Measurements from ENCODE around the gene QKI.

Gene QKI

GRCh38 chr6:163414117-163414945 lies at the start of gene QKI (continued):
- no peak for TF ChIP-seq ZNF610 (tag by site-specific recombination; IDR thresholded peaks at IDR 0.05; ENCODE audit: borderline replicate concordance)
- TF ChIP-seq, protein P1, sequence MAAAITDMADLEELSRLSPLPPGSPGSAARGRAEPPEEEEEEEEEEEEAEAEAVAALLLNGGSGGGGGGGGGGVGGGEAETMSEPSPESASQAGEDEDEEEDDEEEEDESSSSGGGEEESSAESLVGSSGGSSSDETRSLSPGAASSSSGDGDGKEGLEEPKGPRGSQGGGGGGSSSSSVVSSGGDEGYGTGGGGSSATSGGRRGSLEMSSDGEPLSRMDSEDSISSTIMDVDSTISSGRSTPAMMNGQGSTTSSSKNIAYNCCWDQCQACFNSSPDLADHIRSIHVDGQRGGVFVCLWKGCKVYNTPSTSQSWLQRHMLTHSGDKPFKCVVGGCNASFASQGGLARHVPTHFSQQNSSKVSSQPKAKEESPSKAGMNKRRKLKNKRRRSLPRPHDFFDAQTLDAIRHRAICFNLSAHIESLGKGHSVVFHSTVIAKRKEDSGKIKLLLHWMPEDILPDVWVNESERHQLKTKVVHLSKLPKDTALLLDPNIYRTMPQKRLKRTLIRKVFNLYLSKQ (tag by site-specific recombination; IDR thresholded peaks at IDR 0.05; ENCODE audit: borderline replicate concordance), result no peak
- TF ChIP-seq KLF9 (tag by site-specific recombination; IDR thresholded peaks at IDR 0.05; ENCODE audit: low read depth), result no peak
- TF ChIP-seq ZBTB20 (tag by site-specific recombination; IDR thresholded peaks at IDR 0.05), result no peak
- no peak; the same call in 1 of the 2 replicates for TF ChIP-seq KLF10 (tag by site-specific recombination; IDR thresholded peaks at IDR 0.05)
- no peak for TF ChIP-seq MYNN (tag by site-specific recombination; IDR thresholded peaks at IDR 0.05; ENCODE audit: borderline replicate concordance)
- TF ChIP-seq KLF1 (tag by site-specific recombination; IDR thresholded peaks at IDR 0.05), result no peak
- TF ChIP-seq, protein P2, sequence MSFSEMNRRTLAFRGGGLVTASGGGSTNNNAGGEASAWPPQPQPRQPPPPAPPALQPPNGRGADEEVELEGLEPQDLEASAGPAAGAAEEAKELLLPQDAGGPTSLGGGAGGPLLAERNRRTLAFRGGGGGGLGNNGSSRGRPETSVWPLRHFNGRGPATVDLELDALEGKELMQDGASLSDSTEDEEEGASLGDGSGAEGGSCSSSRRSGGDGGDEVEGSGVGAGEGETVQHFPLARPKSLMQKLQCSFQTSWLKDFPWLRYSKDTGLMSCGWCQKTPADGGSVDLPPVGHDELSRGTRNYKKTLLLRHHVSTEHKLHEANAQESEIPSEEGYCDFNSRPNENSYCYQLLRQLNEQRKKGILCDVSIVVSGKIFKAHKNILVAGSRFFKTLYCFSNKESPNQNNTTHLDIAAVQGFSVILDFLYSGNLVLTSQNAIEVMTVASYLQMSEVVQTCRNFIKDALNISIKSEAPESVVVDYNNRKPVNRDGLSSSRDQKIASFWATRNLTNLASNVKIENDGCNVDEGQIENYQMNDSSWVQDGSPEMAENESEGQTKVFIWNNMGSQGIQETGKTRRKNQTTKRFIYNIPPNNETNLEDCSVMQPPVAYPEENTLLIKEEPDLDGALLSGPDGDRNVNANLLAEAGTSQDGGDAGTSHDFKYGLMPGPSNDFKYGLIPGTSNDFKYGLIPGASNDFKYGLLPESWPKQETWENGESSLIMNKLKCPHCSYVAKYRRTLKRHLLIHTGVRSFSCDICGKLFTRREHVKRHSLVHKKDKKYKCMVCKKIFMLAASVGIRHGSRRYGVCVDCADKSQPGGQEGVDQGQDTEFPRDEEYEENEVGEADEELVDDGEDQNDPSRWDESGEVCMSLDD (tag by site-specific recombination; IDR thresholded peaks at IDR 0.05), result peak; percentile 50; the same call in 1 of the 2 replicates
- TF ChIP-seq ZNF48 (tag by site-specific recombination; IDR thresholded peaks at IDR 0.05), result no peak
- no peak for TF ChIP-seq ZNF350 (tag by site-specific recombination; IDR thresholded peaks at IDR 0.05)
- TF ChIP-seq ZNF398 (tag by site-specific recombination; IDR thresholded peaks at IDR 0.05), result no peak
- TF ChIP-seq ZNF555 (tag by site-specific recombination; conservative IDR thresholded peaks at IDR 0.05), result no peak
- no peak for TF ChIP-seq ZNF138 (tag by site-specific recombination; IDR thresholded peaks at IDR 0.05; ENCODE audit: borderline replicate concordance)
- no peak for TF ChIP-seq ZNF707 (tag by site-specific recombination; IDR thresholded peaks at IDR 0.05)
- TF ChIP-seq ZNF658 (tag by site-specific recombination; IDR thresholded peaks at IDR 0.05), result no peak
- no peak for TF ChIP-seq GLIS1 (tag by site-specific recombination; IDR thresholded peaks at IDR 0.05)
- TF ChIP-seq, protein P3, sequence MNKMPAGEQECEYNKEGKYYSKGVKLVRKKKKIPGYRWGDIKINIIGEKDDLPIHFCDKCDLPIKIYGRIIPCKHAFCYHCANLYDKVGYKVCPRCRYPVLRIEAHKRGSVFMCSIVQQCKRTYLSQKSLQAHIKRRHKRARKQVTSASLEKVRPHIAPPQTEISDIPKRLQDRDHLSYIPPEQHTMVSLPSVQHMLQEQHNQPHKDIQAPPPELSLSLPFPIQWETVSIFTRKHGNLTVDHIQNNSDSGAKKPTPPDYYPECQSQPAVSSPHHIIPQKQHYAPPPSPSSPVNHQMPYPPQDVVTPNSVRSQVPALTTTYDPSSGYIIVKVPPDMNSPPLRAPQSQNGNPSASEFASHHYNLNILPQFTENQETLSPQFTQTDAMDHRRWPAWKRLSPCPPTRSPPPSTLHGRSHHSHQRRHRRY (tag by site-specific recombination; IDR thresholded peaks at IDR 0.05), result no peak
- TF ChIP-seq ZNF354C (tag by site-specific recombination; IDR thresholded peaks at IDR 0.05; ENCODE audit: borderline replicate concordance, low read depth), result no peak
- TF ChIP-seq, protein P4, sequence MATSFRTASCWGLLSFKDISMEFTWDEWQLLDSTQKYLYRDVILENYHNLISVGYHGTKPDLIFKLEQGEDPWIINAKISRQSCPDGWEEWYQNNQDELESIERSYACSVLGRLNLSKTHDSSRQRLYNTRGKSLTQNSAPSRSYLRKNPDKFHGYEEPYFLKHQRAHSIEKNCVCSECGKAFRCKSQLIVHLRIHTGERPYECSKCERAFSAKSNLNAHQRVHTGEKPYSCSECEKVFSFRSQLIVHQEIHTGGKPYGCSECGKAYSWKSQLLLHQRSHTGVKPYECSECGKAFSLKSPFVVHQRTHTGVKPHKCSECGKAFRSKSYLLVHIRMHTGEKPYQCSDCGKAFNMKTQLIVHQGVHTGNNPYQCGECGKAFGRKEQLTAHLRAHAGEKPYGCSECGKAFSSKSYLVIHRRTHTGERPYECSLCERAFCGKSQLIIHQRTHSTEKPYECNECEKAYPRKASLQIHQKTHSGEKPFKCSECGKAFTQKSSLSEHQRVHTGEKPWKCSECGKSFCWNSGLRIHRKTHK (tag by site-specific recombination; IDR thresholded peaks at IDR 0.05), result no peak

Data from HEK293 (cell line).